CD4-positive, alpha-beta T cell (primary cell): Measurements from ENCODE around the gene FABP2. TPM values are rescaled to one million over a fixed set of nuclear protein-coding genes. Genes with fewer than 3 reads are reported as not detected.

Experiments
- ATAC-seq: fragments of 200-7000 bp; cut with Tn5 transposase; one replicate; pipeline ENCODE4 v1.10.0; 2022; ENCODE audit warnings: mild to moderate bottlenecking; ENCODE audit not compliant: poor library complexity
- CTCF ChIA-PET: fragments of 350-600 bp; sonication (Branson Sonifier 250); formaldehyde crosslinking; loops from one replicate; lab custom pipeline; 2021; ENCODE audit warnings: antibody characterized with exemption, inconsistent platforms; lab: Charles Lee
- POLR2A ChIA-PET: fragments of 350-600 bp; sonication (Branson Sonifier 250); formaldehyde crosslinking; loops from one replicate; lab custom pipeline; 2021; ENCODE audit warnings: antibody characterized with exemption, inconsistent platforms; lab: Charles Lee
- DNase-seq, 14 experiments: peaks; one replicate each; pipeline ENCODE4 v3.0.0-alpha.2; 2013 to 2020; ENCODE audit warnings: mixed read lengths in 2 of 14
- H3K27ac ChIP-seq, 2 donors: one replicate each; pipeline versions ENCODE4 v1.5.1 to v1.7.0; 2013; ENCODE audit warnings: low read length in 2 of 2, low read depth in 1 of 2, mild to moderate bottlenecking in 1 of 2
- H3K27me3 ChIP-seq, 2 experiments: 1 replicate in 1 of 2; 2 replicates in 1 of 2; pipeline versions ENCODE4 v1.6.1 to v1.7.0; 2013; ENCODE audit warnings: low read length in 2 of 2, control low read depth in 1 of 2, mild to moderate bottlenecking in 1 of 2, moderate library complexity in 1 of 2; ENCODE audit not compliant: insufficient read depth in 2 of 2, control insufficient read depth in 1 of 2
- H3K36me3 ChIP-seq: one replicate; pipeline ENCODE4 v1.6.1; 2013; ENCODE audit warnings: low read length, control low read depth; ENCODE audit not compliant: insufficient read depth
- H3K4me1 ChIP-seq: one replicate; pipeline ENCODE4 v1.6.1; 2013; ENCODE audit warnings: low read length, control low read depth; ENCODE audit not compliant: insufficient read depth
- H3K4me3 ChIP-seq: one replicate; pipeline ENCODE4 v1.5.1; 2013; ENCODE audit warnings: mild to moderate bottlenecking, low read length, moderate library complexity
- H3K9me3 ChIP-seq, 2 experiments: 1 replicate in 1 of 2; 2 replicates in 1 of 2; pipeline versions ENCODE4 v1.6.1 to v1.7.0; 2013; ENCODE audit warnings: low read length in 2 of 2, mild to moderate bottlenecking in 2 of 2, control low read depth in 1 of 2, moderate library complexity in 1 of 2; ENCODE audit not compliant: control insufficient read depth in 1 of 2, insufficient read depth in 1 of 2
- H3K27ac Mint-ChIP-seq: one replicate; pipeline ENCODE4 v1.8.0; 2020; ENCODE audit warnings: mixed read lengths
- H3K27me3 Mint-ChIP-seq: one replicate; pipeline ENCODE4 v1.8.0; 2021; ENCODE audit warnings: mixed read lengths
- H3K36me3 Mint-ChIP-seq: one replicate; pipeline ENCODE4 v1.8.0; 2021; ENCODE audit warnings: low read depth, mixed read lengths
- H3K4me1 Mint-ChIP-seq: one replicate; pipeline ENCODE4 v1.8.0; 2021; ENCODE audit warnings: low read depth, mixed read lengths
- H3K4me3 Mint-ChIP-seq: one replicate; pipeline ENCODE4 v1.8.0; 2020; ENCODE audit warnings: mild to moderate bottlenecking, mixed read lengths
- H3K9me3 Mint-ChIP-seq: one replicate; pipeline ENCODE4 v1.8.0; 2020; ENCODE audit warnings: mixed read lengths
- CTCF ChIP-seq: fragments of 200-600 bp; IDR thresholded peaks from one replicate; pipeline ENCODE4 v1.8.0; 2022; ENCODE audit warnings: antibody characterized with exemption, mild to moderate bottlenecking
- intact Hi-C, 2 experiments: fragments of 100-400 bp; cut with DNase I in 1 of 2; cut with micrococcal nuclease in 1 of 2; formaldehyde crosslinking; loops; one replicate each; pipeline versions ENCODE4 v1.15.1 to v1.9.0; 2023 to 2025; cut with DNase I, micrococcal nuclease
- total RNA-seq, 174 experiments: library from RNA in 2 of 174; stranded (reverse) in 2 of 174; gene quantifications; one replicate each; pipeline ENCODE4 v1.2.3 and lab custom pipeline; 2021 to 2026

The FABP2 gene
- total RNA-seq, 2 experiments from 2014 or later, result not detected

GRCh38 chr4:119307606-119308005, 14.3 kb downstream of the FABP2 start:
- POLR2A ChIA-PET, result no interaction called here

GRCh38 chr4:119304431-119304830, 17.5 kb downstream of the FABP2 start:
- H3K27me3 ChIP-seq, result no peaks in the 10 kb centered on the region
- no peak for TF ChIP-seq CTCF
- H3K27ac Mint-ChIP-seq, result no peak overlapping the region
- H3K4me1 ChIP-seq, result peaks cover 9% of the 10 kb centered on the region
- POLR2A ChIA-PET, result no interaction called here
- H3K4me3 Mint-ChIP-seq, result no peak overlapping the region
- H3K4me1 Mint-ChIP-seq, result peaks cover 15% of the 10 kb centered on the region
- no peak overlapping the region for H3K27ac ChIP-seq
- H3K9me3 Mint-ChIP-seq, result no peaks in the 10 kb centered on the region
- intact Hi-C loops, result loop anchor here in 1 of 2 experiments (5.0 to 10.0 kb wide), 4 partner anchors 68 to 1030 kb away; partner anchors contain the start of gene USP53
- CTCF ChIA-PET, result no interaction called here
- DNase-seq, result no peak
- no peaks in the 10 kb centered on the region for H3K9me3 ChIP-seq
- peaks cover 8% of the 10 kb centered on the region for H3K27me3 Mint-ChIP-seq
- H3K4me3 ChIP-seq, result no peak overlapping the region
- ATAC-seq, result no peak
- no peaks in the 10 kb centered on the region for H3K36me3 ChIP-seq
- H3K36me3 Mint-ChIP-seq, result peaks cover 15% of the 10 kb centered on the region

More at GRCh38 chr4:119307606-119308005, 14.3 kb downstream of the FABP2 start:
- Mint-ChIP-seq H3K27me3 (peaks cover 12% of the 10 kb centered on the region), H3K27ac (no peak overlapping the region), H3K4me3 (no peak overlapping the region), H3K4me1 (no peaks in the 10 kb centered on the region), H3K9me3 (no peaks in the 10 kb centered on the region), H3K36me3 (no peaks in the 10 kb centered on the region)
- Histone ChIP-seq H3K27ac (no peak overlapping the region), H3K9me3 (no peaks in the 10 kb centered on the region), H3K36me3 (no peaks in the 10 kb centered on the region), H3K27me3 (no peaks in the 10 kb centered on the region), H3K4me1 (no peaks in the 10 kb centered on the region), H3K4me3 (no peak overlapping the region)
- TF ChIP-seq CTCF, result no peak
- CTCF ChIA-PET, result no interaction called here
- intact Hi-C loops, result loop anchor here in 1 of 2 experiments (10.0 kb wide), 1 partner anchor 1033 kb away; no protein-coding TSS in a partner anchor
- no peak for ATAC-seq
- no peak for DNase-seq

GRCh38 chr4:119303587-119304305, 18.2 kb downstream of the FABP2 start:
- H3K4me1 ChIP-seq, result peaks cover 16% of the 10 kb centered on the region
- H3K4me3 Mint-ChIP-seq, result peak overlapping the region; percentile 21
- intact Hi-C loops, result loop anchor here in 1 of 2 experiments (5.0 to 10.0 kb wide), 4 partner anchors 69 to 1029 kb away; partner anchors contain the start of gene USP53
- H3K27me3 Mint-ChIP-seq, result peaks cover 8% of the 10 kb centered on the region
- POLR2A ChIA-PET, result no interaction called here
- no peaks in the 10 kb centered on the region for H3K9me3 Mint-ChIP-seq
- DNase-seq (no peak), ATAC-seq (no peak)
- H3K4me3 ChIP-seq, result no peak overlapping the region
- CTCF ChIA-PET, result no interaction called here
- no peaks in the 10 kb centered on the region for H3K27me3 ChIP-seq
- TF ChIP-seq CTCF, result no peak
- no peaks in the 10 kb centered on the region for H3K36me3 ChIP-seq
- H3K27ac ChIP-seq, result no peak overlapping the region
- peaks cover 22% of the 10 kb centered on the region for H3K36me3 Mint-ChIP-seq
- H3K4me1 Mint-ChIP-seq, result peaks cover 22% of the 10 kb centered on the region
- no peaks in the 10 kb centered on the region for H3K9me3 ChIP-seq
- no peak overlapping the region for H3K27ac Mint-ChIP-seq
